ENCODE measurements around the gene ARL10.

GRCh38 chr5:176407456-176408251 is 42.4 kb downstream of the ARL10 start:
- no peak for TF ChIP-seq CTCF (IDR thresholded peaks at IDR 0.05; ENCODE audit: low read depth, low read length, missing input control)
- TF ChIP-seq ZBTB33 (IDR thresholded peaks at IDR 0.05) = no peak
- no peak for TF ChIP-seq ATF3 (IDR thresholded peaks at IDR 0.05)
- TF ChIP-seq MAX (IDR thresholded peaks at IDR 0.05) = no peak
